PC-3 (cell line): ENCODE results near the gene ATG4A. TPM values are rescaled to one million over a fixed set of nuclear protein-coding genes. Genes with fewer than 3 reads are reported as not detected.

Experiments used
- ATAC-seq: fragments of 200-7000 bp; cut with Tn5 transposase; 2 replicates; pipeline ENCODE4 v1.9.1; 2020; ENCODE audit warnings: mild to moderate bottlenecking, moderate library complexity
- BruUV-seq: library from RNA; stranded (reverse); fragments of 400-500 nt; replicated peaks from 2 replicates; lab custom pipeline; 2021; lab: Mats Ljungman, UMichigan
- CTCF ChIA-PET: fragments of 300-600 bp; sonication (Branson Sonifier 250); formaldehyde crosslinking; loops from one replicate; lab custom pipeline; 2022; ENCODE audit warnings: antibody characterized with exemption; lab: Charles Lee
- POLR2A ChIA-PET: fragments of 300-600 bp; sonication (Branson Sonifier 250); formaldehyde crosslinking; loops from one replicate; lab custom pipeline; 2022; ENCODE audit warnings: antibody characterized with exemption; ENCODE audit not compliant: unreplicated experiment; lab: Charles Lee
- DNase-seq: peaks from one replicate; pipeline ENCODE4 v3.0.0-alpha.2; 2015
- H2AFZ ChIP-seq: fragments of 300-600 bp; sonication (generic); 2 replicates; pipeline ENCODE4 v1.6.0; 2016; ENCODE audit warnings: antibody characterized with exemption, low read length
- H3F3A ChIP-seq: fragments of 300-600 bp; sonication (generic); one replicate; pipeline ENCODE4 v1.6.0; 2017; ENCODE audit warnings: antibody characterized with exemption, low read length, control low read depth, mild to moderate bottlenecking; ENCODE audit not compliant: unreplicated experiment
- H3K27ac ChIP-seq: fragments of 300-600 bp; sonication (generic); 2 replicates; pipeline ENCODE4 v1.5.1; 2016; ENCODE audit warnings: mild to moderate bottlenecking, low read length
- H3K27me3 ChIP-seq: fragments of 300-600 bp; sonication (generic); 2 replicates; pipeline ENCODE4 v1.6.1; 2016; ENCODE audit warnings: low read length, mixed read lengths
- H3K36me3 ChIP-seq: fragments of 300-600 bp; sonication (generic); 2 replicates; pipeline ENCODE4 v1.6.1; 2016; ENCODE audit warnings: low read depth, mixed run types, low read length, mixed read lengths
- H3K4me1 ChIP-seq: fragments of 300-600 bp; sonication (generic); 2 replicates; pipeline ENCODE4 v1.5.1; 2016; ENCODE audit warnings: low read length; ENCODE audit not compliant: insufficient read depth
- H3K4me2 ChIP-seq: fragments of 300-600 bp; sonication (generic); 2 replicates; pipeline ENCODE4 v1.6.0; 2016; ENCODE audit warnings: low read length
- H3K4me3 ChIP-seq: fragments of 300-600 bp; sonication (generic); 2 replicates; pipeline ENCODE4 v1.5.1; 2016; ENCODE audit warnings: mild to moderate bottlenecking, low read length, mixed read lengths
- H3K79me2 ChIP-seq: fragments of 300-600 bp; sonication (generic); 2 replicates; pipeline ENCODE4 v1.6.1; 2017; ENCODE audit warnings: low read length, mixed read lengths
- H3K9ac ChIP-seq: fragments of 300-600 bp; sonication (generic); 2 replicates; pipeline ENCODE4 v1.6.0; 2016; ENCODE audit warnings: mild to moderate bottlenecking, low read length
- H3K9me2 ChIP-seq: fragments of 300-600 bp; sonication (generic); replicated peaks from 2 replicates; pipeline ENCODE4 v1.6.1; 2016; ENCODE audit warnings: mixed run types, low read length, mixed read lengths
- H3K9me3 ChIP-seq: fragments of 300-600 bp; sonication (generic); 2 replicates; pipeline ENCODE4 v1.6.1; 2016; ENCODE audit warnings: low read length, mixed read lengths
- H4K20me1 ChIP-seq: fragments of 300-600 bp; sonication (generic); 2 replicates; pipeline ENCODE4 v1.6.1; 2016; ENCODE audit warnings: low read length, mixed read lengths
- EZH2 ChIP-seq: fragments of 300-600 bp; sonication (generic); IDR thresholded peaks from one replicate; pipeline ENCODE4 v1.6.1; 2017; ENCODE audit warnings: antibody characterized with exemption, mild to moderate bottlenecking, low read length; ENCODE audit not compliant: unreplicated experiment
- EZH2phosphoT487 ChIP-seq: fragments of 300-600 bp; sonication (generic); IDR thresholded peaks from 2 replicates; pipeline ENCODE4 v1.6.1; 2018; ENCODE audit warnings: mild to moderate bottlenecking, antibody characterized with exemption, low read length, borderline replicate concordance
- intact Hi-C: fragments of 100-400 bp; cut with micrococcal nuclease; formaldehyde crosslinking; loops from 2 replicates; pipeline ENCODE4 v1.9.0; 2023
- total RNA-seq: library from RNA; depleted of rRNA; stranded (reverse); fragments of >200 nt; gene quantifications from 2 replicates; pipeline ENCODE4 v1.2.3, GENCODE V29; 2014
- TF ChIP-seq, protein P1 (sequence below): fragments of 300-600 bp; sonication (generic); conservative IDR thresholded peaks from 2 replicates; pipeline ENCODE4 v1.5.1; 2017; ENCODE audit warnings: antibody characterized with exemption, low read depth, mild to moderate bottlenecking, low read length

The ATG4A gene
- total RNA-seq, 1 experiment from 2014 or later, result 15.0 TPM

GRCh38 chrX:108114541-108114940 lies 23.0 kb downstream of the ATG4A start:
- no peak for ATAC-seq
- intact Hi-C loops, result no loop called here

DNA sequence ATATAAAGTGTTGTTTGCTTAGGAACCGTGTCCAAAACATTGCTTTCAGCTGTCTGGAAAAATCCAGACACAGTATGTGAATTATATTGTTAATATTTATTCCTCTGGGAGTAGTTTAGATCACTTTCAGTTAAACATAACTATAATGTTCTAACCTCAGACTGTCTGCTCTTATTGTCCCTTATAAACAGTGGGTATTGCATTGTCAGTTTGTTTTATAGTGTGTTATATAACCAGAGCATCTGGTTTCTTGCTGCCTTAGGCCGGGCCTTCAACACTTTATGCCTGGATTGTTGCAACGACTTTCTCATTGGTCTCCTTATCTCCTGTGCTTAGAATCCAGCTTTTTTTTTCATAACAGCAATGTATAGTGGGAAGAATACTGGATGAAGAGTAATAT lies 26.4 kb downstream of the ATG4A start:
- no peak for ATAC-seq
- POLR2A ChIA-PET, result no interaction called here
- no TSS peak for BruUV-seq

More at GRCh38 chrX:108114541-108114940, 23.0 kb downstream of the ATG4A start:
- no peaks in the 10 kb centered on the region for H3K9me2 ChIP-seq
- no peak overlapping the region for H3K9ac ChIP-seq
- no peak overlapping the region for H2AFZ ChIP-seq
- no peaks in the 10 kb centered on the region for H3K79me2 ChIP-seq
- no peak overlapping the region for H3K4me2 ChIP-seq
- no peaks in the 10 kb centered on the region for H3K36me3 ChIP-seq
- no peak for DNase-seq
- no peaks in the 10 kb centered on the region for H3K27me3 ChIP-seq
- BruUV-seq, result no TSS peak
- POLR2A ChIA-PET, result no interaction called here
- no peak overlapping the region for H3K27ac ChIP-seq
- no peaks in the 10 kb centered on the region for H3K4me1 ChIP-seq
- H3F3A ChIP-seq, result no peaks in the 10 kb centered on the region
- H4K20me1 ChIP-seq, result no peaks in the 10 kb centered on the region
- H3K4me3 ChIP-seq, result no peak overlapping the region
- no peaks in the 10 kb centered on the region for H3K9me3 ChIP-seq
- TF ChIP-seq, protein P1, sequence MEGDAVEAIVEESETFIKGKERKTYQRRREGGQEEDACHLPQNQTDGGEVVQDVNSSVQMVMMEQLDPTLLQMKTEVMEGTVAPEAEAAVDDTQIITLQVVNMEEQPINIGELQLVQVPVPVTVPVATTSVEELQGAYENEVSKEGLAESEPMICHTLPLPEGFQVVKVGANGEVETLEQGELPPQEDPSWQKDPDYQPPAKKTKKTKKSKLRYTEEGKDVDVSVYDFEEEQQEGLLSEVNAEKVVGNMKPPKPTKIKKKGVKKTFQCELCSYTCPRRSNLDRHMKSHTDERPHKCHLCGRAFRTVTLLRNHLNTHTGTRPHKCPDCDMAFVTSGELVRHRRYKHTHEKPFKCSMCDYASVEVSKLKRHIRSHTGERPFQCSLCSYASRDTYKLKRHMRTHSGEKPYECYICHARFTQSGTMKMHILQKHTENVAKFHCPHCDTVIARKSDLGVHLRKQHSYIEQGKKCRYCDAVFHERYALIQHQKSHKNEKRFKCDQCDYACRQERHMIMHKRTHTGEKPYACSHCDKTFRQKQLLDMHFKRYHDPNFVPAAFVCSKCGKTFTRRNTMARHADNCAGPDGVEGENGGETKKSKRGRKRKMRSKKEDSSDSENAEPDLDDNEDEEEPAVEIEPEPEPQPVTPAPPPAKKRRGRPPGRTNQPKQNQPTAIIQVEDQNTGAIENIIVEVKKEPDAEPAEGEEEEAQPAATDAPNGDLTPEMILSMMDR, result no peak
- TF ChIP-seq EZH2phosphoT487, result no peak
- TF ChIP-seq EZH2, result no peak
- CTCF ChIA-PET, result no interaction called here

GRCh38 chrX:108121291-108121690 lies 29.7 kb downstream of the ATG4A start:
- H4K20me1 ChIP-seq, result no peaks in the 10 kb centered on the region
- no peaks in the 10 kb centered on the region for H3K27me3 ChIP-seq
- intact Hi-C loops, result no loop called here
- ATAC-seq, result no peak
- ChIA-PET CTCF (no interaction called here), POLR2A (no interaction called here)
- no peak overlapping the region for H3K27ac ChIP-seq
- TF ChIP-seq, protein P1, result no peak
- TF ChIP-seq EZH2, result no peak
- no peak for TF ChIP-seq EZH2phosphoT487
- no peak overlapping the region for H3K4me3 ChIP-seq
- no peaks in the 10 kb centered on the region for H3K4me1 ChIP-seq
- DNase-seq, result no peak
- no peak overlapping the region for H2AFZ ChIP-seq
- no peaks in the 10 kb centered on the region for H3K36me3 ChIP-seq
- no peaks in the 10 kb centered on the region for H3K9me2 ChIP-seq
- no peak overlapping the region for H3K9ac ChIP-seq
- no peak overlapping the region for H3K4me2 ChIP-seq
- H3K9me3 ChIP-seq, result no peaks in the 10 kb centered on the region
- H3F3A ChIP-seq, result no peaks in the 10 kb centered on the region
- H3K79me2 ChIP-seq, result no peaks in the 10 kb centered on the region
- BruUV-seq, result no TSS peak

More for the DNA sequence above, 26.4 kb downstream of the ATG4A start:
- H3K9me3 ChIP-seq, result no peaks in the 10 kb centered on the region
- no peaks in the 10 kb centered on the region for H3K36me3 ChIP-seq
- H3K27me3 ChIP-seq, result no peaks in the 10 kb centered on the region
- no peak overlapping the region for H3K27ac ChIP-seq
- H3K9me2 ChIP-seq, result no peaks in the 10 kb centered on the region
- no peak overlapping the region for H3K9ac ChIP-seq
- intact Hi-C loops, result no loop called here
- no peak overlapping the region for H3K4me3 ChIP-seq
- CTCF ChIA-PET, result no interaction called here
- no peaks in the 10 kb centered on the region for H4K20me1 ChIP-seq
- no peak for DNase-seq
- no peaks in the 10 kb centered on the region for H3K79me2 ChIP-seq
- TF ChIP-seq EZH2, result no peak
- TF ChIP-seq, protein P1, result no peak
- no peak for TF ChIP-seq EZH2phosphoT487
- H3K4me2 ChIP-seq, result no peak overlapping the region
- no peak overlapping the region for H2AFZ ChIP-seq
- no peaks in the 10 kb centered on the region for H3F3A ChIP-seq
- no peaks in the 10 kb centered on the region for H3K4me1 ChIP-seq
